Measurements from ENCODE around the gene ENDOD1. TPM values are rescaled to one million over a fixed set of nuclear protein-coding genes. Genes with fewer than 3 reads are reported as not detected.
"Not testable (repeated sequence)": the region's sequence is repeated elsewhere in the genome, so short reads cannot be mapped to it uniquely, and the experiment has no call there.

Gene ENDOD1
- total RNA-seq, 6 experiments from 2014 or later, result 3.8 to 8.0 (median 6.2) TPM

- DNase-seq, result no peak
- Histone ChIP-seq H3K4me3 (no peak overlapping the region), H3K4me1 (no peaks in the 10 kb centered on the region), H3K27me3 (no peaks in the 10 kb centered on the region), H3K27ac (no peak overlapping the region), H3K9me3 (no peaks in the 10 kb centered on the region), H3K36me3 (no peaks in the 10 kb centered on the region)
- WGBS (ENCODE audit: insufficient coverage, low coverage, low lambda C conversion rate, missing lambda C conversion rate), result 45% methylated on average over 2 of the region's 3 CpGs
- ATAC-seq, result no peak
- intact Hi-C loops (cut with DNase I), result no loop called here
- TF ChIP-seq POLR2A (IDR thresholded peaks at IDR 0.05), result no peak
- no peak for TF ChIP-seq CTCF (IDR thresholded peaks at IDR 0.05)
Measured at GRCh38 chr11:95128602-95129001, 39.0 kb downstream of the ENDOD1 start.

GRCh38 chr11:95132956-95133355, 43.3 kb downstream of the ENDOD1 start:
- intact Hi-C loops (cut with DNase I), result no loop called here
- no peak overlapping the region for H3K4me3 ChIP-seq
- 36% methylated on average over 2 of the region's 2 CpGs for WGBS (ENCODE audit: insufficient coverage, low coverage, low lambda C conversion rate, missing lambda C conversion rate)
- DNase-seq (no peak), ATAC-seq (peak in 1 of 4 donors; percentile 65)
- H3K27me3 ChIP-seq, result no peaks in the 10 kb centered on the region
- no peaks in the 10 kb centered on the region for H3K4me1 ChIP-seq
- no peak for TF ChIP-seq CTCF (IDR thresholded peaks at IDR 0.05)
- TF ChIP-seq POLR2A (IDR thresholded peaks at IDR 0.05), result no peak
- H3K9me3 ChIP-seq, result no peaks in the 10 kb centered on the region
- H3K36me3 ChIP-seq, result no peaks in the 10 kb centered on the region
- H3K27ac ChIP-seq, result no peak overlapping the region

GRCh38 chr11:95134491-95134890, 44.8 kb downstream of the ENDOD1 start:
- ATAC-seq (peak; percentile 14 to 52 (median 35)), DNase-seq (no peak)
- Histone ChIP-seq H3K4me3 (no peak overlapping the region), H3K27me3 (no peaks in the 10 kb centered on the region), H3K27ac (no peak overlapping the region), H3K36me3 (no peaks in the 10 kb centered on the region), H3K9me3 (no peaks in the 10 kb centered on the region), H3K4me1 (no peaks in the 10 kb centered on the region)
- intact Hi-C loops (cut with DNase I), result no loop called here
- 62% methylated on average over 4 of the region's 5 CpGs for WGBS (ENCODE audit: insufficient coverage, low coverage, low lambda C conversion rate, missing lambda C conversion rate)
- TF ChIP-seq CTCF (IDR thresholded peaks at IDR 0.05) (no peak), POLR2A (IDR thresholded peaks at IDR 0.05) (no peak)

GRCh38 chr11:95135155-95135554, 45.5 kb downstream of the ENDOD1 start:
- H3K36me3 ChIP-seq, result no peaks in the 10 kb centered on the region
- no peak for TF ChIP-seq POLR2A (IDR thresholded peaks at IDR 0.05)
- no peak for TF ChIP-seq CTCF (IDR thresholded peaks at IDR 0.05)
- WGBS (ENCODE audit: insufficient coverage, low coverage, low lambda C conversion rate, missing lambda C conversion rate), result 63% methylated on average over 3 of the region's 6 CpGs
- no peak overlapping the region for H3K4me3 ChIP-seq
- intact Hi-C loops (cut with DNase I), result no loop called here
- no peaks in the 10 kb centered on the region for H3K27me3 ChIP-seq
- no peak overlapping the region for H3K27ac ChIP-seq
- DNase-seq (no peak), ATAC-seq (peak in 1 of 4 donors; percentile 30)
- H3K4me1 ChIP-seq, result no peaks in the 10 kb centered on the region
- H3K9me3 ChIP-seq, result no peaks in the 10 kb centered on the region

GRCh38 chr11:95135880-95136279, 46.2 kb downstream of the ENDOD1 start:
- no peak overlapping the region for H3K4me3 ChIP-seq
- DNase-seq, result no peak
- H3K36me3 ChIP-seq, result no peaks in the 10 kb centered on the region
- intact Hi-C loops (cut with DNase I), result no loop called here
- H3K4me1 ChIP-seq, result no peaks in the 10 kb centered on the region
- H3K27me3 ChIP-seq, result no peaks in the 10 kb centered on the region
- WGBS (ENCODE audit: insufficient coverage, low coverage, low lambda C conversion rate, missing lambda C conversion rate), result 93% methylated on average over 2 of the region's 2 CpGs
- ATAC-seq, result no peak
- no peak overlapping the region for H3K27ac ChIP-seq
- TF ChIP-seq CTCF (IDR thresholded peaks at IDR 0.05) (no peak), POLR2A (IDR thresholded peaks at IDR 0.05) (no peak)
- no peaks in the 10 kb centered on the region for H3K9me3 ChIP-seq

- 96% methylated on average over 4 of the region's 4 CpGs for WGBS (ENCODE audit: insufficient coverage, low coverage, low lambda C conversion rate, missing lambda C conversion rate)
- H3K9me3 ChIP-seq; DNase-seq; ATAC-seq; H3K27me3 ChIP-seq; H3K27ac ChIP-seq; H3K4me3 ChIP-seq; intact Hi-C loops (cut with DNase I); H3K36me3 ChIP-seq; H3K4me1 ChIP-seq: not testable (repeated sequence)
Measured at GRCh38 chr11:95136747-95137146, 47.1 kb downstream of the ENDOD1 start.

Data from right lobe of liver (tissue), 6 donors.